GM19324 (cell line): ENCODE results near the gene HNF1B.
"Not testable (repeated sequence)": the region's sequence is repeated elsewhere in the genome, so short reads cannot be mapped to it uniquely, and the experiment has no call there.

Experiments used
- ATAC-seq: cut with Tn5 transposase; IDR thresholded peaks from one replicate; pipeline ENCODE4 v1.9.1; 2021; ENCODE audit warnings: mild to moderate bottlenecking, moderate library complexity; ENCODE audit not compliant: unreplicated experiment, low FRiP score

Gene HNF1B, protein sequence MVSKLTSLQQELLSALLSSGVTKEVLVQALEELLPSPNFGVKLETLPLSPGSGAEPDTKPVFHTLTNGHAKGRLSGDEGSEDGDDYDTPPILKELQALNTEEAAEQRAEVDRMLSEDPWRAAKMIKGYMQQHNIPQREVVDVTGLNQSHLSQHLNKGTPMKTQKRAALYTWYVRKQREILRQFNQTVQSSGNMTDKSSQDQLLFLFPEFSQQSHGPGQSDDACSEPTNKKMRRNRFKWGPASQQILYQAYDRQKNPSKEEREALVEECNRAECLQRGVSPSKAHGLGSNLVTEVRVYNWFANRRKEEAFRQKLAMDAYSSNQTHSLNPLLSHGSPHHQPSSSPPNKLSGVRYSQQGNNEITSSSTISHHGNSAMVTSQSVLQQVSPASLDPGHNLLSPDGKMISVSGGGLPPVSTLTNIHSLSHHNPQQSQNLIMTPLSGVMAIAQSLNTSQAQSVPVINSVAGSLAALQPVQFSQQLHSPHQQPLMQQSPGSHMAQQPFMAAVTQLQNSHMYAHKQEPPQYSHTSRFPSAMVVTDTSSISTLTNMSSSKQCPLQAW

DNA sequence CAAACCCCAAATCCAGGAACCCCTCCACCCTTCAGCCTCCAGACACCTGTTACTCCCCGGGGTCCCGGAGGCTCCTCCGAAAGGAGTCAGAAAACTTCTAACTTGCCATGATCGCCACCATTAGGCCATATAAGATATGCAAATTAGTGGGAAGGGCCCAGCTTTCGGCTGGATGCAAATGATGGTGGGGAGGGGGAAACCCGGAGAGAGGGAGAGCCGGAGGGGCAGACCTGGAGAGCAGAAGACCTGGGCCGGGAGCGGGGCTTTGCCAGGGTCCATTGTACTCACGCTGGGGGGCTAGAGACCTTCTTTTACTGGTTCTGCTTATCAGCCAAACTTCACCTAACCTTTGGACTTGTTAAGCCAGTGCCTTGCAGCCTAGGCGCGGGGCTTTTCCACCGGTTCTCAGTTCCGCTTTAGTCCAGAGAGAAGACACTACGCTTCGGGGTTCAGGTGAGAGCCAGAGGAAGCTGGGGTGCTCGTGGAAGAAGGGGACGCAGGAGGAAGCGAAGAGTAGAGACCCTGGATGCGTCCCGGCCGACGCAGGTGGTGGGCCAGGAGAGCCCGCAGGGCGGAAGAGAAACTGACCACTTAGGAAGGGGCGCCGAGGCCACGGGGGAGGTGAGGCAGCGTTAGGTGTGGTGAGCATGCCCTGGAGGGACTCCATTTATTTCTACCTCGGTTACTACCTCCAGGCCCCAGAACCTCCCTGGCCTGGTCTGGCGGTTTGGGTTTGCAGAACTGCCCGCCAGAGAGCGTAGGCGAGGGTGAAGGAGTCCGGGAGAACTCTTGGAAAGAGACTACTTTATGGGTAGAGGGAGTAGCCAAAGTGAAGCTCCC is at the start of gene HNF1B:
Gene HNF1B (minus strand): TSS at position 99 of the 840 bp plus-strand sequence. CDS start 175 bp downstream, outside the sequence.
- peak; percentile 35 for ATAC-seq

DNA sequence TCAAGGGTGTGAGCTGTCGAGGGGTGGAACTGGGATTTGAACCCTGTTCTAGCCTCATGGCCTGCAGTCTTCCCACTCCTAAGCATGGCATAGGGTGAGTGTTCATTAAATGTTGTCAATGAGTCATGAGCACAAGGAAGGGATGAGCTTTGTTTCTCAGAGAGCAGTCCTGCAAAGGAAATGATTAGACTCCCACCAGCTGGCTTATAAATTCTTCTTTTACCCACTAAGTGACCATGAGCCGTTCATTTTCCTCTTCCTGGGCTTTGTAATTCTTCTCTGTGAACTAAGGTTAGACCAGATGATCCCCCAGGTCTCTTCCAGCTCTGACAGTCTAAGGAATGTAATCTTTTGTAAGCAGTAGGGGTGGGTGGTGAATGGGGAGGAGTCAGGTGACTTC is 47.9 kb upstream of the HNF1B start:
- ATAC-seq, result no peak

- ATAC-seq, result no peak
These were observed 46.9 kb upstream of the HNF1B start for GRCh38 chr17:37791447-37792399.

- no peak for ATAC-seq
These were observed 45.1 kb upstream of the HNF1B start for GRCh38 chr17:37789771-37790541.

- no peak for ATAC-seq
These were observed 44.2 kb upstream of the HNF1B start for GRCh38 chr17:37789021-37789565.

- no peak for ATAC-seq
These were observed 43.7 kb upstream of the HNF1B start for GRCh38 chr17:37788526-37788925.

GRCh38 chr17:37787055-37787757 is 42.3 kb upstream of the HNF1B start:
- no peak for ATAC-seq

DNA sequence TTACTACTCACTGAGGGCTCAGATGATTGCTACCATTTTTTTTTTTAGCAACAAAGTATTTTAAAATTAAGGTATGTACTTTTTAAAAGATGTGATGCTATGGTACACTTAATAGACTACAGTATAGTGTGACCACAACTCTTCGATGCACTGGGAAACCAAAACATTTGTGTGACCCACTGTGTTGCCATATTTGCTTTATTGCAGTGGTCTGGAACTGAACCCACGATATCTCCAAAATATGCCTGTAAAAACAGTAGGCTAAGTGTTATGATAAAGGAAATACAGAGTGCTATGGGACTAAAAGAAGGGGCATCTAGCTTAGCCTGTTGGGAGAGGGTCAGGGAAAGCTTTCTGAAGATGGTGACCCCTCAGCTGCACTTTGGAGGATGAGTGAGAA is 41.6 kb upstream of the HNF1B start:
- no peak for ATAC-seq

DNA sequence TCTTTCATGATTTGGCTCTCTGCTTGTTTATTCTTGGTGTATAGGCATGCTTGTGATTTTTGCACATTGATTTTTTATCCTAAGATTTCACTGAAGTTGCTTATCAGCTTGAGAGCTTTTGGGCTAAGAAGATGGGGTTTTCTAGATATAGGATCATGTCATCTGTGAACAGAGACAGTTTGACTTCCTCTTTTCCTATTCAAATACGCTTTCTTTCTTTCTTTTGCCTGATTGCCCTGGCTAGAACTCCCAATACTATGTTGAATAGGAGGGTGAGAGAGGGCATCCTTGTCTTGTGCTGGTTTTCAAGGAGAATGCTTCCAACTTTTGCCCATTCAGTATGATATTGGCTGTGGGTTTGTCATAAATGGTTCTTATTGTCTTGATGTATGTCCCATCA is 37.6 kb upstream of the HNF1B start:
- ATAC-seq, result not testable (repeated sequence)

DNA sequence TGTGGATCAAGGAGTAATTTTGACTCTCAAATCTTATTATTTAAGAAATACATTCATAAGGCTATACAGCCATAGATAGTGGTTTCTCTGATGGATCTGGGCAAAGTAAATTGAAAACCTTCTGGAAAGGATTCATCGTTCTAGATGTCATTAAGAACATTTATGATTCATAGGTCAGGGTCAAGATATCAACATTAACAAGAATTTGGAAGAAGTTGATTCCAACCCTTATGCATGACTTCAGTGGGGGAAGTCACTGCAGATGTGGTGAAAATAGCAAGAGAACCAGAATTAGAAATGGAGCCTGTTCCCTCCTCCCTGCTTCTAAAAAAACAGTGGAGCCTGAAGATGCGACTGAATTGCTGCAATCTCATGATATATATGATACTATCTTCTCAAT is 36.6 kb upstream of the HNF1B start:
- ATAC-seq, result no peak

DNA sequence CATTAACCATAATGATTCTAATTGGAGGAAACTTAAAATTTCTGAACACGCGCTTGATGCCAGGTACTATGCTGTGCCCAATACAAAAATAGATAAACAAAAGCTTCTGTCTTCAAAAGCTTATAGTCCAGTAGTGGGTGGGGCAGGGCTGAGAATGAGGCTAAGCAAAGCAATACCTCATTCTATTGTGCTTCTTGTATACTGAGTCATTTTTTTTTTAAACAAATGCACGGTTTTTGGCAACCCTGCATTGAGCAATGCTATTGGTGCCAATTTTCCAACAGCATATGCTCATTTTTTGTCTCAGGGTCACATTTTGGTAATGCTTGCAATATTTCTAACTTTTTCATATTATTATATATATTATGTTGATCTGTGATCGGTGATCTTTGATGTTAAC is 34.7 kb upstream of the HNF1B start:
- ATAC-seq, result no peak

DNA sequence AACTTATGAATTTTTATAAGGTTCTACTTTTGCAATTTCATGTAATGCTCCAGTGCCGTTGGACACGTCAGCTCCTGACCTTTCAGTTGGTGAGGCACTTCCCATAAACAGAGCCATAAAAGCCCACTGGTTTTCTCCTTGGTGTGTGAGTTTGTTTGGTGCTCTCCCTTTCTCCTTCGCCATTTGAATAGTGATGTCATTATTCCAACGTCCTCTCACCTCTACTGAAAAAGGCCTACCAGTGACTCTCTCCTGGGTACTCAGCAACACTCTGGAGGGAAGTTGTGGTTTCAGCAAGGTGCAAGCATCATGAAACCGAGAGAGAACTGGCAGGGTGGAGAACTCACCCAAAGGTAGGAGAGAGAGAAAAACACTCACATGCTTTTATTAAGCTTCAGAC is 29.6 kb upstream of the HNF1B start:
- ATAC-seq, result peak; percentile 82

- ATAC-seq, result no peak
These were observed 28.1 kb upstream of the HNF1B start for GRCh38 chr17:37772982-37773381.

DNA sequence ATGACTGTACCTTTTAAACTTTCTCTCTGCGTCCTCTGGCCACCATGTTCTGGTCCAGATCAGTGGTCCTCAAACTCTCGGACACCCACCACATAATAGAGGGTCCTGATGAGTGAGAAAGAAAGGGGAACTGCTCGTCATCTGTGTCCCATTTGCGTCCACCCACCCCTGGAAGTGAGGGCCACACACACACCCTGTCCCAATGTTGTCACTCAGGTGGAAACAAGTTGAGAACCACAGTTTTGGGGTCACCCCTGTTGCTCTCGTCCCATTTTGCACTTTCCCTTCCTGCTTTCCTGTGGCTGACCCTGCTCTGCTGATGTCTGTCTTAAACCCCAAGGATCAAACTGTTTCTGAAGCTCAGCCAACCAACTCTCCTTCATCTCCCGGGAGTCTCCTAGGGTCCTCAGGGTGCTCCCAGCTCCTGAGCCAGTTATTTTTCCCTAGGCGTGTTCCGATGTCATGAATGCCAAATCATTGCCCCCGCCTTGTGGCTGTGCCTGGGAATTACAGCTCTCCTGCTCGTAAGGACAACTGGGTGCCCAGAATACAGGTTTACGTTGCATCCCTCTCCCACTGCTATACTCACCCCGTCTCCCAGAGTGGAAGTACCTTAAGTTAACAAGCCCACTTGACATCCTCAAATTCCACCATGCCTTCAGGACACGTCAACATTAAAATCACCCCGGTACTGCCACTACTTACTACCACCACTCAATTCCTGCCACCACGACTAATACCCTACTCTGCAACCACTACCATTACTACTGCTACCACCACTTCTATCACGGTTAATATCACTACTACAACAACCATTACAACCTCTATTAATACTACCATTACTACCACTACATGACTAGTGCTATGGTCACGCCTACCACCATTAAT is 26.0 kb upstream of the HNF1B start:
- no peak for ATAC-seq

DNA sequence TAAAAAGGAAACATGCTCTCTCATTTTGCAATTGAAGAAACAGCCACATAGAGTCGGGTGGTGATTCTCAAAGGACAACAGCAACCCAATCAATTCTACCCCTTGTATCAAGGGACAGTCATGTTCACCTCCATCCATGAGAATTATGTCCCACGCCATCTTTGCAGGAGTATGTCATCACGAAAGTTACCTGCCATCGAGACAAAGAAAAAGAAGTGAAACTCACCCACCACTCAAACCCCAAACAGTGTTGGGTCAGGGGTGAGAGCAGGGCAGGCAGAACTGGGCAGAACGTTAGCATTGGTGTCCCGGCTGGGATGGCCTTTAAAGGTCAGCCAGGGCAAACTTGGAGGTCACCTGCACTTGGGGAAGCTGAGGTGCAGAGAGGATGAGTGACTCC is 24.2 kb upstream of the HNF1B start:
- no peak for ATAC-seq

DNA sequence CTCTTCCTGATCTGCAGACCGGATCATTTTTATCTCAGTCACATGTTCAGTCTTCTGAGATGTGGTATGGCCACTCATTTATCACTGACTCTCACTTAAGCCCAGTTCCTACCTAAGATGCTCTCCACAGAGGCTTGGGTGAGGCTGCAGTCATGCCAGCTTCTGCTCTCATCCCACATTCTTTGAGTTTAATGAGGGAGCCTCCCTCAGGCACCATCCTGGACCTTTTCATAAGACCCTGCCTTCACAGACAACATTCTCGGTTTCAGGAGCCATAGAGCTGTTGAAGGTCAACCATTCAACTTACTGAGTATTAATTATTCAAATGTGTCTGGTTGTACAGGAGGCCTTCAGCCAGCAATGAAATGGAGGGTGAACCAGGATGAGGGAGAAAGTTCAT is 23.6 kb upstream of the HNF1B start:
- ATAC-seq, result no peak

GRCh38 chr17:37766971-37767370 is 22.1 kb upstream of the HNF1B start:
- ATAC-seq, result no peak

DNA sequence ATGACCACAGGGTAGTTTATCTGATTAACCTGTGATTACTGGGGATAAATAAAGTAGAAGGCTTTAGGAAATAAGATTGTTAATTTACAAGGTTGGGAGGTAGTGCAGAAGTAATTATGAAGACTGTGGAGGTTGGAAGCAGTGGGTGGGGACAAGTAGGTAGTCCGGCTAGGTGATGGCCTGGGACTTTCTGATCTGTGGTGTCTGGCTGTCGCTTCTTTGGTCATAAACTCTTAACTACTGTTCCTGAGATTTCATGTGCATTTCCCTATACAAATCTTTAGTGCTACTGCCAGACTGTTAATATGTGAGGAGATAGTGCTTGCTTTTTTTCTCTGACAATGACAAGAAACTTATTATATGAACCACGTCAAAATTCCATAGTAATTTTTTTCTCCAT is 19.5 kb upstream of the HNF1B start:
- ATAC-seq, result no peak
